ENCODE data around the gene SHROOM3. TPM values are rescaled to one million over a fixed set of nuclear protein-coding genes. Genes with fewer than 3 reads are reported as not detected.

SHROOM3 gene
- total RNA-seq, 1 donor from 2014 or later, result 45.1 TPM

GRCh38 chr4:76674983-76675382 lies 240.0 kb downstream of the SHROOM3 start:
- no peak overlapping the region for H3K4me3 ChIP-seq (ENCODE audit: low read depth, low read length)
- no peak for DNase-seq (ENCODE audit: low read depth)
- TF ChIP-seq CTCF (IDR thresholded peaks at IDR 0.05; ENCODE audit: insufficient read depth, low read length, poor library complexity, severe bottlenecking), result no peak
- no peaks in the 10 kb centered on the region for H3K36me3 ChIP-seq (ENCODE audit: control insufficient read depth, insufficient read depth, low read length)
- H3K27me3 ChIP-seq (ENCODE audit: control insufficient read depth, insufficient read depth, low read length), result no peaks in the 10 kb centered on the region

DNA sequence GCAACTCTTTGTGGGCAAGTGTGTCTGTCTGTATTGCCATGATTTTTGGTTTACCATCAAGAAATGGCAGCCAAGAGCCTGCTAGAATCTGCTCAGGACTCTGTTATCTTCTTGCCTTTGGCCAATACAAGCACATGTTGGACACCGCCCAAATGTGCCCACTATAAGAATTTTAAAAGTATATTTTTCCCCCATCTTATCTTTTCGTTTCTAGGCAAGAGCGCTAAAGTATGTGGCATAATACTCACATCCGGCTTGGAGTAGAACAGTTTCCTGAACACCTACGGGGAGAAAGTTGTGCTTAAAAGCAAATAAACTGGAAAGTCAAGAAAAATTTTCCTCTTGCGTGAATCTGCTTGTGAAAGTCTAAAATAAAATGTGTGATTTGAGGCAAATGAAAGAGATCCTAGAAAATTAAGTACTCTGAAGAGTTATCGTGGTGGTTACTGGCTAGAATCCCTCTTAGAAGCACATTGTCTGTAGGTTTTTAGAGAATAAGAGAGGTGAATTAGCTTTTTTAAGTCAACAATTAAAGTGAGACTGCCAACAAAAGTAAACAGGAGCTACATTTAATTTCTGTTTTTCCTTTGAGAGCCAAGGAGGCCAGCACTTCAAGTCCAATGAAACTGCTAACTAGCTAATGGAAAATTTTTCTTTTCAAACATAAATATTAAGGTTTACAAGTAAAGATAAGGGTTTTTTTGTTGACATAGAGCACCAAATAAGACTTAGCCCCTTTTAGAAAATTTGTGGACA lies 242.7 kb downstream of the SHROOM3 start:
- DNase-seq (ENCODE audit: low read depth), result no peak
- TF ChIP-seq CTCF (IDR thresholded peaks at IDR 0.05; ENCODE audit: insufficient read depth, low read length, poor library complexity, severe bottlenecking), result no peak
- H3K27me3 ChIP-seq (ENCODE audit: control insufficient read depth, insufficient read depth, low read length), result no peaks in the 10 kb centered on the region
- no peaks in the 10 kb centered on the region for H3K36me3 ChIP-seq (ENCODE audit: control insufficient read depth, insufficient read depth, low read length)
- H3K4me3 ChIP-seq (ENCODE audit: low read depth, low read length), result no peak overlapping the region

GRCh38 chr4:76679691-76680090 lies 244.7 kb downstream of the SHROOM3 start:
- no peak for TF ChIP-seq CTCF (IDR thresholded peaks at IDR 0.05; ENCODE audit: insufficient read depth, low read length, poor library complexity, severe bottlenecking)
- no peak for DNase-seq (ENCODE audit: low read depth)

DNA sequence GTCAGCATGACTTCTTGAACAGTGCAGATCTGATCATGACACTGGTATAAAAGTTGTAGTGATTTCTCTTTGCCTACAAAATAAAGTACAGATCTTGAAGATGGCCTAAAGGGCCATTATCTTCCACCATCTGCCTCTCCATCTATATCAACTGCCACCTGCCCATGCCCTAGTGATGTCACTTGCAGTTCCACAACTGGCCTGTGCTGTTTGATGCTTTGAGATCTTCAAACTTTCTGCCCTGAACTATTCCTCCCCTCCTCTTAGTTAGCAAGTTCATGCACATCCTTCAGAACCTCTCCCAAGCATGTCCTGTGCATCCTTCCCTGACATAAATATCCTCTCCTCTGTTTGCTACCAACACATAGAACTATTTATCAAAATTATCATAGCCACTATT lies 245.9 kb downstream of the SHROOM3 start:
- TF ChIP-seq CTCF (IDR thresholded peaks at IDR 0.05; ENCODE audit: insufficient read depth, low read length, poor library complexity, severe bottlenecking), result no peak
- DNase-seq (ENCODE audit: low read depth), result no peak
- Histone ChIP-seq H3K27me3 (ENCODE audit: control insufficient read depth, insufficient read depth, low read length) (no peaks in the 10 kb centered on the region), H3K4me3 (ENCODE audit: low read depth, low read length) (no peak overlapping the region), H3K36me3 (ENCODE audit: control insufficient read depth, insufficient read depth, low read length) (no peaks in the 10 kb centered on the region)

More at GRCh38 chr4:76679691-76680090, 244.7 kb downstream of the SHROOM3 start:
- Histone ChIP-seq H3K4me3 (ENCODE audit: low read depth, low read length) (no peak overlapping the region), H3K27me3 (ENCODE audit: control insufficient read depth, insufficient read depth, low read length) (no peaks in the 10 kb centered on the region), H3K36me3 (ENCODE audit: control insufficient read depth, insufficient read depth, low read length) (no peaks in the 10 kb centered on the region)

DNA sequence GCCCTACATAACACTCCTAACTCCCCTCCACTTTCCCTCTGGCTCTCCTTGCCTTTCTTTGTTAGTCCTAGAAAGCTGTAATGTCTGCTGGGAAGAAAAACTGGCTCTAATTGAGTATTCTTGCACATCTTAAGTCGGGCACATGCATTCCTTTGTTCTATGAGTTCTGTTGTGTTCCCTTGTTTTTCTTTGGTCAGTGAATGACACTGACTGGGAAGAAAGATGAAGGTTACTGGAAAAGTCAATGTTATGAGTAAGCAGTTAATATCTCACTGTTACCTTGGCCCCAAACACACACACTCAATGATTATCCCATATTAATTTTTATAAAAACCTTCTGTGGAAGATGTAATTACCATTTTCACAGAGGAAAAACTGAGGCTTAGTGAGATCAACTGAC lies 247.0 kb downstream of the SHROOM3 start:
- Histone ChIP-seq H3K4me3 (ENCODE audit: low read depth, low read length) (no peak overlapping the region), H3K36me3 (ENCODE audit: control insufficient read depth, insufficient read depth, low read length) (no peaks in the 10 kb centered on the region), H3K27me3 (ENCODE audit: control insufficient read depth, insufficient read depth, low read length) (no peaks in the 10 kb centered on the region)
- TF ChIP-seq CTCF (IDR thresholded peaks at IDR 0.05; ENCODE audit: insufficient read depth, low read length, poor library complexity, severe bottlenecking), result no peak
- no peak for DNase-seq (ENCODE audit: low read depth)

GRCh38 chr4:76683144-76683543 lies 248.1 kb downstream of the SHROOM3 start:
- Histone ChIP-seq H3K4me3 (ENCODE audit: low read depth, low read length) (no peak overlapping the region), H3K27me3 (ENCODE audit: control insufficient read depth, insufficient read depth, low read length) (no peaks in the 10 kb centered on the region), H3K36me3 (ENCODE audit: control insufficient read depth, insufficient read depth, low read length) (no peaks in the 10 kb centered on the region)
- no peak for DNase-seq (ENCODE audit: low read depth)
- TF ChIP-seq CTCF (IDR thresholded peaks at IDR 0.05; ENCODE audit: insufficient read depth, low read length, poor library complexity, severe bottlenecking), result no peak

Data from kidney epithelial cell (primary cell).